K562 (cell line): ENCODE measurements around the gene COX5A. TPM values are rescaled to one million over a fixed set of nuclear protein-coding genes. Genes with fewer than 3 reads are reported as not detected.
A peak's percentile ranks its signal among the peaks of the same experiment; 100 is the strongest.

Source experiments
- ATAC-seq: fragments of 200-7000 bp; cut with Tn5 transposase; 3 replicates; pipeline ENCODE4 v1.9.1; 2020; ENCODE audit warnings: moderate library complexity
- BruUV-seq: library from RNA; stranded (reverse); fragments of 400-500 nt; replicated peaks from 2 replicates; lab custom pipeline; 2021; lab: Mats Ljungman, UMichigan
- CTCF ChIA-PET: fragments of 300-600 bp; formaldehyde crosslinking; extraction: SDS; loops from one replicate; lab custom pipeline; 2021; ENCODE audit warnings: low intra/inter-chr PET ratio; lab: Yijun Ruan, JAX
- POLR2A ChIA-PET: fragments of 300-600, 350-650 bp; sonication (Branson Sonifier 250); formaldehyde crosslinking; extraction: SDS; loops from one replicate; lab custom pipeline; 2021; ENCODE audit warnings: antibody characterized with exemption, inconsistent platforms; lab: Yijun Ruan, JAX
- DNase-seq, 4 experiments: peaks; one replicate each; pipeline versions ENCODE4 v3.0.0 to v3.0.0-alpha.2; 2011 to 2018; ENCODE audit warnings: low spot score in 3 of 4, mixed read lengths in 3 of 4; ENCODE audit errors: extremely low read depth in 1 of 4
- FAIRE-seq: peaks from 2 replicates; lab custom pipeline; 2011; peaks lifted over from hg19 to GRCh38; lab: Jason Lieb, UNC
- H2AFZ ChIP-seq: 2 replicates; pipeline ENCODE4 v1.6.0; 2011; ENCODE audit warnings: low read depth, low read length, control low read depth, inconsistent platforms
- H3K27ac ChIP-seq: fragments of 200-600 bp; 3 replicates; pipeline ENCODE4 v1.8.0; 2011; ENCODE audit warnings: low read depth, mild to moderate bottlenecking, control low read depth, inconsistent platforms, low read length, moderate library complexity, mixed read lengths; ENCODE audit errors: extremely low read depth
- H3K27me3 ChIP-seq, 2 experiments: fragments of 300-600 bp in 1 of 2; 2 replicates in 1 of 2; 3 replicates in 1 of 2; pipeline versions ENCODE4 v1.6.0 to v1.8.0; 2011; ENCODE audit warnings: inconsistent platforms in 2 of 2, low read length in 2 of 2, mild to moderate bottlenecking in 1 of 2, mixed read lengths in 1 of 2, moderate library complexity in 1 of 2; ENCODE audit not compliant: control insufficient read depth in 2 of 2, insufficient read depth in 2 of 2
- H3K36me3 ChIP-seq: fragments of 300-600 bp; 3 replicates; pipeline ENCODE4 v1.8.0; 2011; ENCODE audit warnings: mild to moderate bottlenecking, low read length, inconsistent platforms; ENCODE audit not compliant: control insufficient read depth, insufficient read depth
- H3K4me1 ChIP-seq, 2 experiments: fragments of 200-600 bp in 1 of 2; replicated peaks in 1 of 2; 2 replicates in 1 of 2; 3 replicates in 1 of 2; pipeline versions ENCODE4 v1.5.1 to v1.8.0; 2011; ENCODE audit warnings: inconsistent platforms in 2 of 2, low read length in 2 of 2, mild to moderate bottlenecking in 1 of 2, mixed read lengths in 1 of 2, moderate library complexity in 1 of 2; ENCODE audit not compliant: control insufficient read depth in 2 of 2, insufficient read depth in 2 of 2
- H3K4me2 ChIP-seq: 2 replicates; pipeline ENCODE4 v1.6.1; 2011; ENCODE audit warnings: low read length, control low read depth, inconsistent platforms, mixed read lengths; ENCODE audit not compliant: insufficient read depth
- H3K4me3 ChIP-seq: fragments of 200-600 bp; sonication (generic), shearing (Covaris generic); 2 replicates; pipeline ENCODE4 v1.5.1; 2016; ENCODE audit warnings: control low read depth, inconsistent platforms
- H3K79me2 ChIP-seq: fragments of 200-600 bp; 3 replicates; pipeline ENCODE4 v1.8.0; 2011; ENCODE audit warnings: low read length, inconsistent platforms; ENCODE audit not compliant: control insufficient read depth, insufficient read depth
- H3K9ac ChIP-seq, 2 experiments: 2 replicates each; pipeline versions ENCODE4 v1.6.0 to v1.6.1; 2011; ENCODE audit warnings: low read depth in 2 of 2, low read length in 2 of 2, control low read depth in 1 of 2, inconsistent platforms in 1 of 2, mild to moderate bottlenecking in 1 of 2, mixed read lengths in 1 of 2; ENCODE audit not compliant: insufficient read depth in 1 of 2
- H3K9me1 ChIP-seq: one replicate; pipeline ENCODE4 v1.6.0; 2011; ENCODE audit warnings: inconsistent platforms, mild to moderate bottlenecking, low read length, moderate library complexity; ENCODE audit not compliant: control insufficient read depth, insufficient read depth
- H3K9me3 ChIP-seq: replicated peaks from 2 replicates; pipeline ENCODE4 v1.5.1; 2011; ENCODE audit warnings: low read depth, low read length, inconsistent platforms; ENCODE audit not compliant: control insufficient read depth, insufficient read depth
- H4K20me1 ChIP-seq: replicated peaks from 2 replicates; pipeline ENCODE4 v1.6.1; 2011; ENCODE audit warnings: low read length, inconsistent platforms, mixed read lengths; ENCODE audit not compliant: control insufficient read depth, insufficient read depth
- HEY1 ChIP-seq: fragments of 250-450 bp; sonication (Bioruptor Pico); IDR thresholded peaks from 2 replicates; pipeline ENCODE4 v1.5.0; 2020; ENCODE audit warnings: mild to moderate bottlenecking, moderate library complexity, borderline replicate concordance
- PRMT5 ChIP-seq: sonication (generic); formaldehyde crosslinking; IDR thresholded peaks from 2 replicates; pipeline ENCODE4 v1.5.0; 2020; ENCODE audit warnings: missing genetic modification reagents
- TRIM24 ChIP-seq, 2 experiments: fragments of 450-650 bp; IDR thresholded peaks; 2 replicates each; pipeline ENCODE4 v1.6.1; 2016
- WGBS: fragments of 100-300 bp; shearing (Covaris generic); methylation state at CpG from one replicate; pipeline ENCODE4 v1.1.6; 2016; ENCODE audit warnings: low coverage, mixed read lengths; ENCODE audit not compliant: insufficient coverage; ENCODE audit errors: missing lambda C conversion rate; 5-methylcytosine and 5-hydroxymethylcytosine counted together
- in situ Hi-C: fragments of 300-500 bp; cut with MboI; formaldehyde crosslinking; loops from 4 replicates; pipeline ENCODE4 v1.15.0; 2018; ENCODE audit warnings: inconsistent platforms, mixed read lengths
- intact Hi-C: fragments of 100-400 bp; cut with micrococcal nuclease; formaldehyde crosslinking; loops from 2 replicates; pipeline ENCODE4 v1.14.2; 2022
- polyA plus RNA-seq, 8 experiments: library from polyadenylated mRNA; depleted of rRNA in 4 of 8; stranded (reverse) in 5 of 8; unstranded in 3 of 8; fragments of >200 nt; fragmentation: Nextera tagmentation in 2 of 8; fragmentation: Illumina TruSeq in 1 of 8; extraction: Ambion mirVana in 2 of 8; extraction: Trizol in 1 of 8; gene quantifications; 2 replicates each; pipeline versions ENCODE4 v1.2.1 to v1.2.3, GENCODE V29; 2011 to 2014; ENCODE audit warnings: inconsistent platforms in 1 of 8, missing spikeins in 1 of 8
- total RNA-seq, 7 experiments: library from RNA; depleted of rRNA in 6 of 7; stranded (reverse); fragments of >200 nt in 6 of 7; fragmentation: Illumina TruSeq in 2 of 7; extraction: Trizol in 2 of 7; gene quantifications; 2 replicates each; pipeline versions ENCODE4 v1.2.1 to v1.2.3, GENCODE V29; 2011 to 2021; ENCODE audit warnings: low replicate concordance in 1 of 7
- TF ChIP-seq, protein P1 (sequence below): fragments of 250-450 bp; sonication (Bioruptor Pico); IDR thresholded peaks from 2 replicates; pipeline ENCODE4 v1.8.0; 2022; ENCODE audit warnings: moderate library complexity, mild to moderate bottlenecking, inconsistent platforms
- TF ChIP-seq, protein P2 (sequence below), 2 experiments: fragments of 450-650 bp; IDR thresholded peaks; 2 replicates each; pipeline ENCODE4 v1.6.1; 2018; ENCODE audit warnings: mild to moderate bottlenecking in 2 of 2, low read depth in 1 of 2; ENCODE audit not compliant: partially characterized antibody in 2 of 2

COX5A gene
- total and polyA plus RNA-seq, 9 of the 15 experiments (the other 6 are each of a cell fraction or from before 2014, with no cell fraction given) = 86.8 to 553 (median 371) TPM

DNA sequence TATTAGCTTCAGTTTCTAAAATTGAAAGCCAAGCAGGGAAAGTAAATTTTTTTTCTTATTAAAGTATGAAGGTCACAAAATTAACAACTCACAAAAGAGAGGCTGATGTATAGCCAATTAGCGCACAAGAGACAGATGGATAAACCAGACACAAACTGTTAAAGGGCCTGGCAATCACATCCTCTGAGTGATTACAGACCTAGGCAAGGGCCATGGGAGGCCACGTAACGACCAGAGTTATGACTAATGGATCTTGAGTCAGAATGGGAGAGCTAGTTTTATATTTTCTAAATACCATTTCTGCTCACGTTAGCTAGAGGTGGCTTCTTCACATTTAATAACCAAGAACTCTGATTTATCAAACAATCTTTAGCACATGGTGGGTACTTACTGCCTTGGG lies 39.7 kb upstream of the COX5A start:
- H3K27me3 ChIP-seq = peaks cover 12 to 28% of the 10 kb centered on the region in 2 experiments; a peak in 3 of 5 replicates
- H2AFZ ChIP-seq = no peak overlapping the region
- H3K36me3 ChIP-seq = no peaks in the 10 kb centered on the region
- intact Hi-C loops (no loop called here), in situ Hi-C loops (no loop called here)
- no peaks in the 10 kb centered on the region for H3K4me1 ChIP-seq
- TF ChIP-seq, protein P1, sequence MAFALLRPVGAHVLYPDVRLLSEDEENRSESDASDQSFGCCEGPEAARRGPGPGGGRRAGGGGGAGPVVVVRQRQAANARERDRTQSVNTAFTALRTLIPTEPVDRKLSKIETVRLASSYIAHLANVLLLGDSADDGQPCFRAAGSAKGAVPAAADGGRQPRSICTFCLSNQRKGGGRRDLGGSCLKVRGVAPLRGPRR = no peak
- no peak for TF ChIP-seq HEY1
- TF ChIP-seq, protein P2, sequence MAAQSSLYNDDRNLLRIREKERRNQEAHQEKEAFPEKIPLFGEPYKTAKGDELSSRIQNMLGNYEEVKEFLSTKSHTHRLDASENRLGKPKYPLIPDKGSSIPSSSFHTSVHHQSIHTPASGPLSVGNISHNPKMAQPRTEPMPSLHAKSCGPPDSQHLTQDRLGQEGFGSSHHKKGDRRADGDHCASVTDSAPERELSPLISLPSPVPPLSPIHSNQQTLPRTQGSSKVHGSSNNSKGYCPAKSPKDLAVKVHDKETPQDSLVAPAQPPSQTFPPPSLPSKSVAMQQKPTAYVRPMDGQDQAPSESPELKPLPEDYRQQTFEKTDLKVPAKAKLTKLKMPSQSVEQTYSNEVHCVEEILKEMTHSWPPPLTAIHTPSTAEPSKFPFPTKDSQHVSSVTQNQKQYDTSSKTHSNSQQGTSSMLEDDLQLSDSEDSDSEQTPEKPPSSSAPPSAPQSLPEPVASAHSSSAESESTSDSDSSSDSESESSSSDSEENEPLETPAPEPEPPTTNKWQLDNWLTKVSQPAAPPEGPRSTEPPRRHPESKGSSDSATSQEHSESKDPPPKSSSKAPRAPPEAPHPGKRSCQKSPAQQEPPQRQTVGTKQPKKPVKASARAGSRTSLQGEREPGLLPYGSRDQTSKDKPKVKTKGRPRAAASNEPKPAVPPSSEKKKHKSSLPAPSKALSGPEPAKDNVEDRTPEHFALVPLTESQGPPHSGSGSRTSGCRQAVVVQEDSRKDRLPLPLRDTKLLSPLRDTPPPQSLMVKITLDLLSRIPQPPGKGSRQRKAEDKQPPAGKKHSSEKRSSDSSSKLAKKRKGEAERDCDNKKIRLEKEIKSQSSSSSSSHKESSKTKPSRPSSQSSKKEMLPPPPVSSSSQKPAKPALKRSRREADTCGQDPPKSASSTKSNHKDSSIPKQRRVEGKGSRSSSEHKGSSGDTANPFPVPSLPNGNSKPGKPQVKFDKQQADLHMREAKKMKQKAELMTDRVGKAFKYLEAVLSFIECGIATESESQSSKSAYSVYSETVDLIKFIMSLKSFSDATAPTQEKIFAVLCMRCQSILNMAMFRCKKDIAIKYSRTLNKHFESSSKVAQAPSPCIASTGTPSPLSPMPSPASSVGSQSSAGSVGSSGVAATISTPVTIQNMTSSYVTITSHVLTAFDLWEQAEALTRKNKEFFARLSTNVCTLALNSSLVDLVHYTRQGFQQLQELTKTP (IDR thresholded peaks at IDR 0.05; ENCODE audit: low read depth in 1 of 2, partially characterized antibody in 2 of 2) = no peak
- TF ChIP-seq PRMT5 = no peak
- TF ChIP-seq TRIM24 (IDR thresholded peaks at IDR 0.05) = no peak
- H3K79me2 ChIP-seq = no peaks in the 10 kb centered on the region
- no peak overlapping the region for H3K4me3 ChIP-seq
- FAIRE-seq (peak; percentile 32), DNase-seq (no peak), ATAC-seq (no peak)
- ChIA-PET CTCF (no interaction called here), POLR2A (interaction anchor here (0.6 kb wide), 2 partner anchors 146 to 174 kb away, joined by 3 read pairs; no protein-coding TSS in a partner anchor)
- BruUV-seq = no TSS peak
- no peak overlapping the region for H3K27ac ChIP-seq
- H3K9ac ChIP-seq = no peak overlapping the region
- 2% methylated on average over 4 of the region's 4 CpGs for WGBS
- H3K4me2 ChIP-seq = no peak overlapping the region
- H3K9me3 ChIP-seq = peaks cover 2% of the 10 kb centered on the region; the same call in 1 of the 2 replicates
- H3K9me1 ChIP-seq = no peaks in the 10 kb centered on the region
- H4K20me1 ChIP-seq = no peaks in the 10 kb centered on the region
